BLaER1 treated with 17β-estradiol and CSF1 and Interleukin-3, amounts not matched to agents 10 nM and 100 nM (cell line): ENCODE data around the gene RHOT2.

ENCODE experiments used
- H3K27ac ChIP-seq, 11 experiments: shearing (Covaris generic); formaldehyde crosslinking; 2 replicates each; pipeline ENCODE4 v1.8.1; 2022
- H3K27me3 ChIP-seq, 11 experiments: shearing (Covaris generic); formaldehyde crosslinking; 2 replicates each; pipeline ENCODE4 v1.8.1; 2022
- H3K36me3 ChIP-seq, 11 experiments: shearing (Covaris generic); formaldehyde crosslinking; 2 replicates each; pipeline ENCODE4 v1.8.1; 2022
- H3K4me1 ChIP-seq, 10 experiments: shearing (Covaris generic); formaldehyde crosslinking; 2 replicates each; pipeline ENCODE4 v1.8.1; 2022
- H3K4me2 ChIP-seq, 11 experiments: shearing (Covaris generic); formaldehyde crosslinking; 2 replicates each; pipeline ENCODE4 v1.8.1; 2022
- H3K4me3 ChIP-seq, 10 experiments: shearing (Covaris generic); formaldehyde crosslinking; 2 replicates each; pipeline ENCODE4 v1.8.1; 2022
- H3K9ac ChIP-seq, 11 experiments: shearing (Covaris generic); formaldehyde crosslinking; 2 replicates each; pipeline ENCODE4 v1.8.1; 2022
- H3K9me3 ChIP-seq, 11 experiments: shearing (Covaris generic); formaldehyde crosslinking; replicated peaks in 1 of 11; 2 replicates each; pipeline ENCODE4 v1.8.1; 2022
- H4K20me1 ChIP-seq, 11 experiments: shearing (Covaris generic); formaldehyde crosslinking; 2 replicates each; pipeline ENCODE4 v1.8.1; 2022
- Cebpa-rat ChIP-seq, 11 experiments: shearing (Covaris generic); IDR thresholded peaks; 2 replicates each; pipeline ENCODE4 v1.8.1; 2022

RHOT2 gene

GRCh38 chr16:667780-668518 lies at the start of gene RHOT2:
RHOT2 (plus strand) TSS chr16:668132; CDS start chr16:668200, 68 bp downstream.
- Histone ChIP-seq H3K4me2 (peak within 1 kb of the TSS; percentile 89 to 99 (median 96)), H4K20me1 (peaks cover 9 to 47% (median 42%) of the 10 kb centered on the region in 11 experiments; a peak in 21 of 22 replicates), H3K4me3 (peak within 1 kb of the TSS; percentile 89 to 100 (median 100)), H3K27me3 (no peaks in the 10 kb centered on the region), H3K4me1 (peaks cover 18 to 49% (median 38%) of the 10 kb centered on the region in 10 experiments), H3K36me3 (peaks cover 34 to 47% (median 37%) of the 10 kb centered on the region in 11 experiments), H3K27ac (peak within 1 kb of the TSS; percentile 85 to 93 (median 90)), H3K9ac (peak within 1 kb of the TSS; percentile 91 to 99 (median 96)), H3K9me3 (no peaks in the 10 kb centered on the region)
- 0 out of 22 replicates have a peak, but pooled peaks of 1 of the 11 experiments have one; percentile 7 for TF ChIP-seq Cebpa-rat (IDR thresholded peaks at IDR 0.05)

GRCh38 chr16:619476-620100 lies 48.3 kb upstream of the RHOT2 start:
- Histone ChIP-seq H3K4me3 (no peak overlapping the region), H3K4me2 (no peak overlapping the region), H3K4me1 (peaks cover 0 to 48% (median 36%) of the 10 kb centered on the region in 10 experiments; a peak in 16 of 20 replicates), H3K9me3 (no peaks in the 10 kb centered on the region), H3K27me3 (no peaks in the 10 kb centered on the region), H3K9ac (no peak overlapping the region), H4K20me1 (peaks cover 25 to 97% (median 81%) of the 10 kb centered on the region in 11 experiments; a peak in 21 of 22 replicates), H3K36me3 (peaks cover 0 to 27% (median 6%) of the 10 kb centered on the region in 11 experiments; a peak in 11 of 22 replicates), H3K27ac (no peak overlapping the region)
- TF ChIP-seq Cebpa-rat (IDR thresholded peaks at IDR 0.05), result no peak

GRCh38 chr16:620700-621525 lies 47.0 kb upstream of the RHOT2 start:
- Histone ChIP-seq H3K4me1 (peaks cover 0 to 46% (median 36%) of the 10 kb centered on the region in 10 experiments; a peak in 16 of 20 replicates), H3K9me3 (no peaks in the 10 kb centered on the region), H3K27ac (no peak overlapping the region), H3K27me3 (no peaks in the 10 kb centered on the region), H3K4me3 (no peak overlapping the region), H3K9ac (peak overlapping the region in 4 of 11 experiments; percentile 6 to 41 (median 18); a peak in 4 of 22 replicates), H3K4me2 (peak overlapping the region in 8 of 11 experiments; percentile 10 to 62 (median 38); a peak in 13 of 22 replicates), H3K36me3 (peaks cover 0 to 33% (median 13%) of the 10 kb centered on the region in 11 experiments; a peak in 13 of 22 replicates), H4K20me1 (peaks cover 24 to 97% (median 81%) of the 10 kb centered on the region in 11 experiments; a peak in 21 of 22 replicates)
- no peak for TF ChIP-seq Cebpa-rat (IDR thresholded peaks at IDR 0.05)

- Histone ChIP-seq H3K27ac (no peak overlapping the region), H4K20me1 (peaks cover 24 to 97% (median 80%) of the 10 kb centered on the region in 11 experiments; a peak in 21 of 22 replicates), H3K9ac (peak overlapping the region in 4 of 11 experiments; percentile 7 to 41 (median 33); a peak in 4 of 22 replicates), H3K4me1 (peaks cover 5 to 46% (median 39%) of the 10 kb centered on the region in 10 experiments; a peak in 19 of 20 replicates), H3K36me3 (peaks cover 0 to 40% (median 18%) of the 10 kb centered on the region in 11 experiments; a peak in 14 of 22 replicates), H3K4me3 (no peak overlapping the region), H3K4me2 (peak overlapping the region in 8 of 11 experiments; percentile 10 to 62 (median 38); a peak in 14 of 22 replicates), H3K27me3 (no peaks in the 10 kb centered on the region), H3K9me3 (no peaks in the 10 kb centered on the region)
- no peak for TF ChIP-seq Cebpa-rat (IDR thresholded peaks at IDR 0.05)
Measured at GRCh38 chr16:621526-622105, 46.3 kb upstream of the RHOT2 start.

GRCh38 chr16:622920-623280 lies 45.0 kb upstream of the RHOT2 start:
- H3K9ac ChIP-seq, result no peak overlapping the region
- H3K36me3 ChIP-seq, result peaks cover 7 to 43% (median 24%) of the 10 kb centered on the region in 11 experiments; a peak in 19 of 22 replicates
- TF ChIP-seq Cebpa-rat (IDR thresholded peaks at IDR 0.05), result no peak
- no peak overlapping the region for H3K27ac ChIP-seq
- peaks cover 12 to 51% (median 42%) of the 10 kb centered on the region in 10 experiments for H3K4me1 ChIP-seq
- H4K20me1 ChIP-seq, result peaks cover 24 to 97% (median 73%) of the 10 kb centered on the region in 11 experiments; a peak in 21 of 22 replicates
- no peak overlapping the region for H3K4me3 ChIP-seq
- no peak overlapping the region for H3K4me2 ChIP-seq
- H3K9me3 ChIP-seq, result no peaks in the 10 kb centered on the region
- no peaks in the 10 kb centered on the region for H3K27me3 ChIP-seq

GRCh38 chr16:624526-625070 lies 43.3 kb upstream of the RHOT2 start:
- peak overlapping the region in 8 of 11 experiments; percentile 20 to 66 (median 47); a peak in 14 of 22 replicates for H3K4me2 ChIP-seq
- peak overlapping the region in 5 of 11 experiments; percentile 15 to 57 (median 44); a peak in 7 of 22 replicates for H3K9ac ChIP-seq
- no peak overlapping the region for H3K4me3 ChIP-seq
- H3K4me1 ChIP-seq, result peaks cover 12 to 53% (median 43%) of the 10 kb centered on the region in 10 experiments
- H3K27me3 ChIP-seq, result no peaks in the 10 kb centered on the region
- no peak for TF ChIP-seq Cebpa-rat (IDR thresholded peaks at IDR 0.05)
- H3K27ac ChIP-seq, result no peak overlapping the region
- H4K20me1 ChIP-seq, result peaks cover 12 to 97% (median 71%) of the 10 kb centered on the region in 11 experiments; a peak in 21 of 22 replicates
- peaks cover 7 to 46% (median 38%) of the 10 kb centered on the region in 11 experiments; a peak in 19 of 22 replicates for H3K36me3 ChIP-seq
- H3K9me3 ChIP-seq, result no peaks in the 10 kb centered on the region

DNA sequence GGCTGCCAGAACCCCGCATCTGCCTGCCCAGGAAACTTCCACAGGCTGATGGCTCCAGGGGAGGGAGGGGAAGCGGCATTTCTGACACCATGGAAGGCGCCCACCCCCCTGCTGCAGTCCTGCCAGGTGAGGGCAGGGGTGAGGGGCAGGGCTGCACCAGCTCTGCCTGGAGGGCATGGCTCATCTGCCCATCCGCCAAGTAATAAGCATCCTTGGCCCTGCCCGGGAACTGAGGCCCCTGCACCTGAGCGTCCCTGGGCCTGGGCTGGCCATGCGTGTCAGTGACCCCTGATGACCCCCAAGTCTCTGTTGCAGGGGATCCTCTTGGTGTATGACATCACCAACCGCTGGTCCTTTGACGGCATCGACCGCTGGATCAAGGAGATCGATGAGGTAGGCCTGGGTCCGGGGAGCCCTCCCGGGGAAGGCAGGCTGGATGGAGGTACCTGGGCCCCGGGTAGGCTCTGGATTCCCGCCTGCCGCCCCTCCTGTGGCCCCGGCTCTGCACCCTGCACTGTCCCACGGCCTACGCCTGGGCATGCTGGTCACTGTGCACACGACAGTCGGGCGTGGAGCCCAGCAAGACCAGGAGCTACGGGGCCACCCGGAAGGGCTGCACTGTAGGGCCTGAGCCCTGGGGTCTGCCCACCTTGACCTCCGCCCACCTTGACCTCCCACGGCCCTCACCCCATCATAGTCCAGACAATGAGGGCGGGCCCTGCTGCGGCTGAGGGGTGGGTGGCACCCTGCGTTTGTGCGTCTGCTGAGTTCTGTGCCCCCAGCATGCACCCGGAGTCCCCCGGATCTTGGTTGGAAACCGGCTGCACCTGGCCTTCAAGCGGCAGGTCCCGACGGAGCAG lies 42.6 kb upstream of the RHOT2 start:
- no peak for TF ChIP-seq Cebpa-rat (IDR thresholded peaks at IDR 0.05)
- peak overlapping the region in 7 of 11 experiments; percentile 20 to 66 (median 49); a peak in 12 of 22 replicates for H3K4me2 ChIP-seq
- H3K27ac ChIP-seq, result no peak overlapping the region
- peaks cover 9 to 97% (median 72%) of the 10 kb centered on the region in 11 experiments; a peak in 21 of 22 replicates for H4K20me1 ChIP-seq
- peaks cover 16 to 59% (median 46%) of the 10 kb centered on the region in 10 experiments for H3K4me1 ChIP-seq
- H3K9ac ChIP-seq, result peak overlapping the region in 5 of 11 experiments; percentile 30 to 57 (median 44); a peak in 7 of 22 replicates
- peaks cover 7 to 46% (median 38%) of the 10 kb centered on the region in 11 experiments; a peak in 19 of 22 replicates for H3K36me3 ChIP-seq
- H3K4me3 ChIP-seq, result no peak overlapping the region
- no peaks in the 10 kb centered on the region for H3K27me3 ChIP-seq
- no peaks in the 10 kb centered on the region for H3K9me3 ChIP-seq
